ENCODE results near the gene PPP2R2B.

PPP2R2B gene

DNA sequence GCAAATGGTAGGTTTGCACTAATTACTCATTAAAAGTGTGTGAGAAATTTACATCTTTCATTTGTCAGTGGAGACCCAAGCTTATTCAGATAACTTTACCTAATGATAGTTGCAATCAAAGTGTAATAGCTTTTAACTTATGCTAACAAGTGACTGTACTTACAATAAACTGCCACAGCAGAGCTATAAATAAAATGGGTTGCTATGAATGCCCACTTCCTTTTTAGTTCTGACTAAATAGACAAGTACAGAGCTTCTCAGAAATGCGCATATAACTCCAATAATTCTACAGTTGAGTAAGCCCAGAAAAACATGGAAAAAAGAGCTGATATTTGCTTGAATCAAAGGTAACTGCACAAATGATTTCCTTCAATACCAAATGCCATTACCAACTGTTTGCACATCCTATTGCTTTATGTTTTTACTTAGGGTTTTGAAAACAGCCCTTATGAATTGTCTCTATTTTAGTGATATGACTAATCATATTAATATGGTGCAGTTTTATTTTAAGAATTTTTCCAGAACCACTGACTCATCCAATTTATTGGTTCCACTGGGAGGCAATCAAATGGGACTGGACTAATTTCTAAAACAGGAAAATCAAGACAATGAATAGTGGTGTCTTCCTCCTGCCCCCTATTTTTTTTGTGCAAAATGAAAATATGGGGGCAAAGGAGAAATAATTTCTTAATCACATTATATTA lies 84.1 kb downstream of the PPP2R2B start:
- H3K27me3 Mint-ChIP-seq (ENCODE audit: low read depth) = peaks cover 5% of the 10 kb centered on the region
- H3K4me1 Mint-ChIP-seq (ENCODE audit: low read depth) = peaks cover 8% of the 10 kb centered on the region
- H3K9me3 Mint-ChIP-seq = no peaks in the 10 kb centered on the region
- no peak overlapping the region for H3K27ac Mint-ChIP-seq
- no peaks in the 10 kb centered on the region for H3K36me3 Mint-ChIP-seq (ENCODE audit: low read depth)
- H3K4me3 Mint-ChIP-seq = no peak overlapping the region

DNA sequence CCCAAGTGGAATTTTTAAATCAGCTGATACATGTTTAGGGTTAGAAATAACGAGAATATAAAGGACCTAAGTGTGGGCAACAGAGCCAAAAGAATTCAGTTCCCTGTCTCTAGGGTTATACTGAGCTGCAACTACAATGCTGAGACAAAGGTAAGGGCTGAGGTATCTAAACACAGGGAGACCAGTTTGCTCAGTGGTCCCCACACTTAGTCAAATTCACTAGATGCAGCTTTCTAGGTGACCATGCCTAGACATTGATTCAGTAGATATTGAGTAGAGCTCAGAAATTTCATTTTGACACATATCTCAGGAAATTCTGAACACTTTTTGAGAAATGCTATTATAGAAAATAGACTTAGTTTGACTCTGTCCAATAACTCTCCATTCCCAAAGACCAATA lies 84.8 kb downstream of the PPP2R2B start:
- H3K9me3 Mint-ChIP-seq = no peaks in the 10 kb centered on the region
- H3K4me3 Mint-ChIP-seq = no peak overlapping the region
- H3K27me3 Mint-ChIP-seq (ENCODE audit: low read depth) = no peaks in the 10 kb centered on the region
- no peak overlapping the region for H3K27ac Mint-ChIP-seq
- H3K36me3 Mint-ChIP-seq (ENCODE audit: low read depth) = no peaks in the 10 kb centered on the region
- H3K4me1 Mint-ChIP-seq (ENCODE audit: low read depth) = peaks cover 8% of the 10 kb centered on the region

DNA sequence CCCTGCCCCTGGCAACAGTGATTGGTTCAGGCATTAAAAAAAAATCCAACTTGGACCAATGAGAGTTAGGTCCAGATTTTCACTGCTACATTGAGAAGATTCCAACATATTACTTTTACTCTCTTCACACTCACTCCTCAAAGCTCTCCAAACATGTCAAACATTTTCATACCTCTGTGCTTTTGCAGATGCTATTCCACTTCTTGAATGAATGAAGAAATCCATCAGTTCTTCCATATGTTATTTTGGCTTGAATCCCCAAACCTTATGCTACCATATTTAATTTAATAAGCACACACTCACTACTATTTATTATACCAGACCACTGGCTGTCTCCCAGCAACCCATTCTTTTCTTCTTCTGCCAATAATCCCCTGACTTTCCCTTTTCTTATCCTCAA lies 87.1 kb downstream of the PPP2R2B start:
- Mint-ChIP-seq H3K27me3 (ENCODE audit: low read depth) (no peaks in the 10 kb centered on the region), H3K9me3 (no peaks in the 10 kb centered on the region), H3K4me1 (ENCODE audit: low read depth) (peaks cover 8% of the 10 kb centered on the region), H3K4me3 (no peak overlapping the region), H3K27ac (no peak overlapping the region), H3K36me3 (ENCODE audit: low read depth) (no peaks in the 10 kb centered on the region)

DNA sequence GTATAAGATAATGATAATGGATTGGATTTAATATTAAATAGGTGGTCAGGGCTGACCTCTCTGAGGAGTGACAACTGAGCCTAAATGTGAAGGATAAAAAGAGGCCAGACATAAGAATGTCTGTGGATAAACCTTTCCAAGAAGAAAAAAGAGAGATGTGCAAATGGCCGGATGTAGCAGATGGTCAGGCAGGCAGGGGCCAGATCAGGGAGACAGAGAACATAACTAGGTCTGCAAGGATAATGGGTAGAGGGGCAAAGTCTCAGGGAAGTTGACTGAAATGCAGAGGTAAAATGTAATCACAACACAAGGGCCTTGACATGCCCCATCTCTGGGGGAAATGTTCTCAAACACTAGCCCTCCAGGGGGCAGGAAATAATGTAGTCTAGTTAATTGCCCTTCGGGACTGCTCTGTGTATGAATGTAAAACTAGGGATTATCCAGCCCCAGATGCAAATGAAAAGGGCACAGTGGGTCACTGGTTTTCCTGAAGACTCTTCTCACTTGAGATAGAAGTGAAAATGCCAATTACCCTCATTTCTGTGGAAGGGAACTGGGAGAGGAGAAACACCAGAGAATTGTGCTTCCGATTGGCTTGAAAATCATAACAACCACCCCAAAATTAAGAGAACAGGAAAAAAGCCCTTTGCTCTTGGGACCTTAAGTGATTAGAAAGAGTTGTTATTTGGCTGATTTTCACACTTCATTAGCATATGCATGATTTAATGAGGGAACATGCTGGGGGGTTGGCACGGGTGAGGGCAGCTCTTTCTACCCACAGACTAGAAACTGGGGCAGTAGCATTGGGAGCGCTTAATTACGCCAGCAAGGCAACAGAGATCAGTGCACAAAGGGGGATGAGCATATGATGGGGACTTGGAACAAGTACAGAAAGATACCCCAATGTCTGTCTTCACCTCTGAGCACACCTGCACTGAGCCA lies 88.6 kb downstream of the PPP2R2B start:
- Mint-ChIP-seq H3K4me1 (ENCODE audit: low read depth) (peaks cover 8% of the 10 kb centered on the region), H3K36me3 (ENCODE audit: low read depth) (no peaks in the 10 kb centered on the region), H3K9me3 (no peaks in the 10 kb centered on the region), H3K4me3 (no peak overlapping the region), H3K27me3 (ENCODE audit: low read depth) (no peaks in the 10 kb centered on the region), H3K27ac (no peak overlapping the region)

DNA sequence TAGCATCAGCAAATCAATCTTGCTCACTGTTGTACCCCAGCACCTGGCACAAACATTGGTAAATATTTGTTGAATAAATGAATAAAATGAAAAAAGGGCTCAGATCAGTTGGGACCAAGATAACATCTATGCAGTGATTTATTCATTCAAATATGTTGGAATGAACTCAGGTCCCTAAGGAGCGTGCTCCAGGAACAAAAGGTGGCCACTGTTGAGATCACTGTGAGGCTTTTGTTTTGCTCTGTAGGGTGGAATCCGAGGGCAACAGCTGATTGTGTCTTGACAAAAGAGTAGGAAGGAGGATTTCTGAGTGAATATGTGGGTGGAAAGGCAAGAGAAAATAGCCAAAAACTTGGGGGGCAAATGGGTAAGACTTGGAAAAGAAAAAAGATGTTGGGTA lies 89.7 kb downstream of the PPP2R2B start:
- Mint-ChIP-seq H3K36me3 (ENCODE audit: low read depth) (no peaks in the 10 kb centered on the region), H3K4me3 (no peak overlapping the region), H3K4me1 (ENCODE audit: low read depth) (peaks cover under 1% of the 10 kb centered on the region), H3K27ac (no peak overlapping the region), H3K27me3 (ENCODE audit: low read depth) (no peaks in the 10 kb centered on the region), H3K9me3 (no peaks in the 10 kb centered on the region)

DNA sequence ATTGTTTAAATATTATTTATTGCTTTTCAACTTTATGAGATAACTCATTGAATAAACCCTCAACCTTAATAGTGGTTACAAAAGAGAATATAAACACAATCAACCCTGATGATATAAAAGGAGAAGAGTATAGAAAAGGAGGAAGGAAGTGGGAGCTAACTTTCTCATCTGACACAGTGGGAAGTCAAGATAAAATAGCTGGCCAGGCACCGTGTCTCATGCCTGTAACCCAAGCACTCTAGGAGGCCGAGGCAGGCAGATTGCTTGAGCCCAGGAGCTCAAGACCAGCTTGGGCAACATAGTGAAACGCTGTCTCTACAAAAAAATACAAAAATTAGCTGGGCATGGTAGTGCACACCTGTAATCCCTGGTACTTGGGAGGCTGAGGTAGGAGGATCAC lies 93.5 kb downstream of the PPP2R2B start:
- no peak overlapping the region for H3K27ac Mint-ChIP-seq
- H3K4me3 Mint-ChIP-seq = no peak overlapping the region
- H3K9me3 Mint-ChIP-seq = no peaks in the 10 kb centered on the region
- peaks cover 3% of the 10 kb centered on the region for H3K27me3 Mint-ChIP-seq (ENCODE audit: low read depth)
- H3K4me1 Mint-ChIP-seq (ENCODE audit: low read depth) = no peaks in the 10 kb centered on the region
- no peaks in the 10 kb centered on the region for H3K36me3 Mint-ChIP-seq (ENCODE audit: low read depth)

DNA sequence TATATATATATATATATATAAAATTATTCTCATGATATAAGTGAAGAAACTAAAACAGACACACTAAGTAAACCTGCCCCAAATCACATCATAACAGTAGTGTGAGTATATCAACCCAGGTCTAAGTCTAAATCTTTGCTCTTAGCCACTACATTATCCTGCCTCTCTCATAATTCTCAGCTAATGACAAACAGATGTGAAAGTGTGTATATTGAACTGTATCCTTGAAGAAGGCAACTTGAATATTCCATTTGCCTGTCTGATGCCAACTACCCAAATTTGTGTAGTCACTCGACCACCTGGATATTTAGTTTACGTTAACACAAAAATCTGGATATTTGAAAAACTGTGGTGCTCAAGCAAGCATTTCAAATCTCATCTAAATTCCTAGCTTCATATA lies 97.4 kb downstream of the PPP2R2B start:
- H3K9me3 Mint-ChIP-seq = no peaks in the 10 kb centered on the region
- H3K27me3 Mint-ChIP-seq (ENCODE audit: low read depth) = peaks cover 3% of the 10 kb centered on the region
- no peaks in the 10 kb centered on the region for H3K36me3 Mint-ChIP-seq (ENCODE audit: low read depth)
- H3K4me3 Mint-ChIP-seq = no peak overlapping the region
- no peaks in the 10 kb centered on the region for H3K4me1 Mint-ChIP-seq (ENCODE audit: low read depth)
- no peak overlapping the region for H3K27ac Mint-ChIP-seq

DNA sequence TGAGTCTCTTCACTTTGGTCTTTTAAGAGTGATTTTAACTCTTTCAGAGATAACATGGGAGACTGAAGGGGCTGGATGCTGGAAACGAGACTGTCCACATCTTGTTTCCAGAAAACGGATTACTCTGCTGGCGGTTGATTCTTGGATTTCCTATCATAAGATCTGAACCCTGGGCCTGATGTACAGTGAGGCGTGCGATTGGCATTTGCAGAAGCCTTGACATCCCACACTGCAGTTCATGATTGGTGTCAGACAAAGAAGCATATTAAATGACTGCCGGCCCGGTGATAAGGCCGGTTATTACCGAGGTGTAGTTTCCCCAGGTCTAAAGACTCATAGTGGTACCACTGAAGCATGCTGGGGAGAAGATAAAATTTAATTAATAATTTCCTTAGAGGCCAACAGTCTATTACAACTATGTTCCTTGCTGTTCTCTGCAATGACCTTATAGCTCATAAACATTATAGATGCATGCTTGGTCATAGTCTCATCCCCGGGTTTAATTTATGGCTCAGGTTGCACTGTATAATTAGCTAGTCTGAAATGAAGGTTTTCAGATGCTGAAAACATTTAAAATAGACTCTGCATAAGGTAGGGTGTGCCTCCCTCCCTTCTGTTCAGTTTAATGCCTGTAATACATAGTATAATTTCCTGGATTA lies 99.2 kb downstream of the PPP2R2B start:
- Mint-ChIP-seq H3K4me3 (no peak overlapping the region), H3K36me3 (ENCODE audit: low read depth) (no peaks in the 10 kb centered on the region), H3K9me3 (no peaks in the 10 kb centered on the region), H3K27me3 (ENCODE audit: low read depth) (peaks cover 3% of the 10 kb centered on the region), H3K27ac (no peak overlapping the region), H3K4me1 (ENCODE audit: low read depth) (no peaks in the 10 kb centered on the region)

DNA sequence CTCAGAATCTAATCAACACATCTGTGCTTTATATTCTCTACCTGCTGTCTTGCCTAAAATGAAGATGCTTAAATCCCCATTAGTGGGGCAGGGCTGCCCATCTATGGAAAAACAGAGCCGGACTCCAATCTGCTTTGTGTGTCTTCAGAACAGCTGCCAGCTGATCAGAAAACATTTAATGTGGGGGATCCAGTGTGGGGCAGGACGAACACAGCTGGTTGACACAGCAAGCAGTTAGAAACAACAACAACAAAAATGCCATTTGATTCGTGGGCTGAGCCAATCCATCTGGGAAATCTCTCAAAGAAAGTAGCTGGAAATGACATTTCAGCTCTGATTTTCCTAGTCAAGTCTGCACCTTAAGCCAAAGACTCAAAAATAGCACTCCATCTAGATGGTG lies 99.8 kb downstream of the PPP2R2B start:
- no peak overlapping the region for H3K27ac Mint-ChIP-seq
- no peaks in the 10 kb centered on the region for H3K36me3 Mint-ChIP-seq (ENCODE audit: low read depth)
- peaks cover 3% of the 10 kb centered on the region for H3K27me3 Mint-ChIP-seq (ENCODE audit: low read depth)
- H3K4me1 Mint-ChIP-seq (ENCODE audit: low read depth) = no peaks in the 10 kb centered on the region
- no peaks in the 10 kb centered on the region for H3K9me3 Mint-ChIP-seq
- no peak overlapping the region for H3K4me3 Mint-ChIP-seq

DNA sequence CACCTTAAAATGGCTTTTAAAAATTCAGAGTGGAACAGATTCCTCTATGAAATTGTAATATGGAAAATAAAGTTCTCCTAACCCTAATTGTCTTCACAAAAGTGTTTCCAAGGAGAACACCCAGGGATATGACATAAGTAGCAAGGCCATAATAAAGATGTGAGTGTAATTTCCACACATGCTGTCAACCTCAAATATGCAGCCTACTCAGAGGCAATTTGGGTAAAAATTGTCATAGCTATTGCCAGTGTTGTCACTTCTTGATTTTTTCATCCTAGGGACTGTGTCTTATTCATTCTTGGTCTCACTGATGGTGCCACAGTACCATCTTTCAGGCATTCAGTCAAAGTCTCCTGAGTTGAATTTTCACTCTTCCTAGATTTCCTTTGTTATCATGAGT lies 100.3 kb downstream of the PPP2R2B start:
- Mint-ChIP-seq H3K4me3 (no peak overlapping the region), H3K9me3 (no peaks in the 10 kb centered on the region), H3K27me3 (ENCODE audit: low read depth) (no peaks in the 10 kb centered on the region), H3K27ac (no peak overlapping the region), H3K36me3 (ENCODE audit: low read depth) (no peaks in the 10 kb centered on the region), H3K4me1 (ENCODE audit: low read depth) (no peaks in the 10 kb centered on the region)

DNA sequence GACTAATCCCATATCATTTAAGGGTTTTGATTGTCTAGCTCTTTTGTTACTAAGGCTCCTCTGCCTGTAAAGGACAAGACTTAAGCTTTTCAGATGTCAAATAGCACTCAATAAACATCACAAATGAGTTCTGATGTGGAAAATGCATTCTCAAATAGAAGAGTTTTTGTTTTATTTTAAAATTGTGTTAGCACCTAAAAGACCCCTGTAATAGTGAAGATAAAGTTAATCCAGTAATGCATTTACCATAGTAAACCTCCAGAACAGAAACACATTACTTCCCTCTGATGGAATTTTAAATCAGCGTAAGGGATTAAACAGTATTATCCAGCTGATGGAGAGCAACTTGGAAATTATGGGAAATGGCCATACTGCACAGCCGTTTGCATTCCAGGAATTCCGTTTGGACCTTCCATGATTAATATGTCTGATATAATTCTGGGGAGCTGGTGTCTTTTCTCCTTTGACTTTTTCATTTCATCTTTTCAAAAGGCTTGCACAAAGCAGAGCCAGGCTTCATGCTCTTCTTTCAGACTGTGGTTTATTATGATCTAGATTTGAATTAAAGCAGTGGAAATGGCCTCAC lies 105.6 kb downstream of the PPP2R2B start:
- Mint-ChIP-seq H3K36me3 (ENCODE audit: low read depth) (no peaks in the 10 kb centered on the region), H3K4me1 (ENCODE audit: low read depth) (no peaks in the 10 kb centered on the region), H3K27ac (no peak overlapping the region), H3K27me3 (ENCODE audit: low read depth) (peaks cover 3% of the 10 kb centered on the region), H3K4me3 (no peak overlapping the region), H3K9me3 (no peaks in the 10 kb centered on the region)

DNA sequence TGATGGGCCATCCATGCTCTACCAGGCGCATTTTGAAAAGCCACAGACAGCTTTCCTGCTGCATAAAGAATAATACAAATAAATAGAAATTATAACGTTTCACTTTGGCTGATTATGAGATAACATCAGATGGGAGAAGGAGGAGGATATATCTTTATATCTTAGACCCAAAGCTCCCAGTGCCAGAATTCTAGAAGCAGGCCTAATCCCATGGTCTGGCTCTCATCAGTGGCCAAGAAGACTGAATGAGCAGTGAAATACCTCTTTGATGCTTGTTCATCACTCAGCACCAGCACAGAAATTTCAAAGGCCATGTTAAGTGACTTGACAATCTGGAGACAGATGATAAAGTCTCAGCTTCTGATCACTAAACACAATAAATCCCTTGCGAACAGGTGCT lies 107.6 kb downstream of the PPP2R2B start:
- H3K4me1 Mint-ChIP-seq (ENCODE audit: low read depth) = no peaks in the 10 kb centered on the region
- H3K27ac Mint-ChIP-seq = no peak overlapping the region
- H3K36me3 Mint-ChIP-seq (ENCODE audit: low read depth) = no peaks in the 10 kb centered on the region
- H3K9me3 Mint-ChIP-seq = no peaks in the 10 kb centered on the region
- H3K4me3 Mint-ChIP-seq = no peak overlapping the region
- H3K27me3 Mint-ChIP-seq (ENCODE audit: low read depth) = peaks cover 3% of the 10 kb centered on the region

DNA sequence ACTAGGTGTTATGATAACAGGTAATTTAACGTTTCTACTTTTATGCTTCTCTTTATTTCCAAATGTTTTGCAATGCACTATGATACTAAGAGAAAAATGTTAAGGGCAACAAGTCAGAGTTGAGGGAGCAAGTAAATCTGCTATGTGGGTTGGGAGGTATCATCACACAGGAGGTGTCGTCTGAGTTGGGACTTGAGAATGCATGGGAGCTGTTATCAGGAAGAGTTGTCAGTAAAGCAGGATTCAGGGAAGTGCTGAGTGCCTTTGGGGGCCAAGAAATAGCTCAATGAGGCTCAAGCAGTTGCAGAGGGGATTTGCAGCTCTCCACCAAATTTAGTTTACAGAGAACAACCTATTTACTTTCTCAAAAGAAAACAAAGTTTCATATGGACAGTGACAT lies 108.0 kb downstream of the PPP2R2B start:
- H3K4me1 Mint-ChIP-seq (ENCODE audit: low read depth) = no peaks in the 10 kb centered on the region
- H3K4me3 Mint-ChIP-seq = no peak overlapping the region
- H3K36me3 Mint-ChIP-seq (ENCODE audit: low read depth) = no peaks in the 10 kb centered on the region
- H3K9me3 Mint-ChIP-seq = no peaks in the 10 kb centered on the region
- no peak overlapping the region for H3K27ac Mint-ChIP-seq
- peaks cover 3% of the 10 kb centered on the region for H3K27me3 Mint-ChIP-seq (ENCODE audit: low read depth)

DNA sequence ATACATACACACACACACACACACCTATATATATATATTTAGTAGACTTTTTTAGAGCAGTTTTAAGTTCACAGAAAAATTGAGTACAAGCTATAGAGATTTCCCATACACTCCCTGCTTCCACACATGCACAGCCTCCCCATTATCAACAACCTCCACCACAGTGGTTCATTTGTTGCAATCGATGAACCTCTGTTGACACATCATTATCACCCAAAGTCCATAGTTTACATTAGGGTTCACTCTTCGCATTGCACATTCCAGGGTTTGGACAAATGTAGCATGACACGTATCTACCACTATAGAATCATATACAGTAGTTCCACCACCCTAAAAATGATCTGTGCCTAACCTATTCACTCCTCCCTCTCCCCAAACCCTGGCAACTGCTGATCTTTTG lies 111.0 kb downstream of the PPP2R2B start:
- Mint-ChIP-seq H3K9me3 (no peaks in the 10 kb centered on the region), H3K4me3 (no peak overlapping the region), H3K27ac (no peak overlapping the region), H3K36me3 (ENCODE audit: low read depth) (no peaks in the 10 kb centered on the region), H3K4me1 (ENCODE audit: low read depth) (peaks cover 9% of the 10 kb centered on the region), H3K27me3 (ENCODE audit: low read depth) (peaks cover 3% of the 10 kb centered on the region)
